ENCODE data around the gene GOLIM4. TPM values are rescaled to one million over a fixed set of nuclear protein-coding genes. Genes with fewer than 3 reads are reported as not detected.

GOLIM4 gene
- polyA plus RNA-seq, 3 donors from 2014 or later: 2.3 to 7.7 (median 4.1) TPM

DNA sequence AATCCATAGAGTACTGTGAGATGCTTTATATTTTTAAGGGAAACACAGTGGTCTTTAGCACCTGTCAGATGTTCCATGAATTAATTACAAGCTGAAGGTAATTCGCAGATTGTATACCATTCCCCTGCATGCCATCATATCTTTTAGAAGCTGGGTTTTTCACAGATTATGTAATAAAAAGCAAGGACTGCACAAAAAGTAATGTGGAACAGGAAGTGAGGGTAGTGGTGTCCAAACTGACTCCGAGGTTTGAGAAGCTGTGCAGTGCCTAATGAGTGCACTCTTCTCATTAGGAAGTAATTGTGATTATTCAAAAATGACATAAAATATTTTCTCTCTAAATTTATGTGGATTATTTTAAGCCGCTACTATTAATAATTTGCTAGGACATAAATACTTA lies 123.2 kb downstream of the GOLIM4 start:
- Mint-ChIP-seq H3K4me1 (no peaks in the 10 kb centered on the region), H3K9me3 (no peaks in the 10 kb centered on the region), H3K27ac (no peak overlapping the region)

DNA sequence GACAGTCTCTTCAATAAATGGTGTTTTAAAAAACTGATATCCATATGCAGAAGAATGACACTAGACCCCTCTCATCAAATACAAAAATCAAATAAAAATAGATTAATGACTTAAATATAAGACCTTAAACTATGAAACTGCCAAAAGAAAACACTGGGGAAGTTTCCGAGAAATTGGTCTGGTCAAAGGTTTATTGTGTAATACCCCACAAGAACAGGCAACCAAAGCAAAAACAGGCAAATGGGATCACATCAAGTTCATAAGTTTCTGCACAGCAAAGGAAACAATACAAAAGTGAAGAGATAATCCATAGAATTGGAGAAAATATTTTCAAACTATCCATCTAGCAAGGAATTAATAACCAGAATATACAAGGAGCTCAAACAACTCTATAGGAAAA lies 126.2 kb downstream of the GOLIM4 start:
- Mint-ChIP-seq H3K9me3 (no peaks in the 10 kb centered on the region), H3K27ac (no peak overlapping the region), H3K27me3 (ENCODE audit: low read depth in 3 of 3) (peaks cover 0 to 3% (median 2%) of the 10 kb centered on the region in 3 donors), H3K4me3 (no peak overlapping the region), H3K36me3 (no peaks in the 10 kb centered on the region), H3K4me1 (no peaks in the 10 kb centered on the region)
- DNase-seq: no peak

More for the DNA sequence above, 123.2 kb downstream of the GOLIM4 start:
- no peak for DNase-seq
- H3K27me3 Mint-ChIP-seq (ENCODE audit: low read depth in 3 of 3): peaks cover 0 to 2% (median 2%) of the 10 kb centered on the region in 3 donors
- H3K36me3 Mint-ChIP-seq: no peaks in the 10 kb centered on the region
- H3K4me3 Mint-ChIP-seq: no peak overlapping the region

DNA sequence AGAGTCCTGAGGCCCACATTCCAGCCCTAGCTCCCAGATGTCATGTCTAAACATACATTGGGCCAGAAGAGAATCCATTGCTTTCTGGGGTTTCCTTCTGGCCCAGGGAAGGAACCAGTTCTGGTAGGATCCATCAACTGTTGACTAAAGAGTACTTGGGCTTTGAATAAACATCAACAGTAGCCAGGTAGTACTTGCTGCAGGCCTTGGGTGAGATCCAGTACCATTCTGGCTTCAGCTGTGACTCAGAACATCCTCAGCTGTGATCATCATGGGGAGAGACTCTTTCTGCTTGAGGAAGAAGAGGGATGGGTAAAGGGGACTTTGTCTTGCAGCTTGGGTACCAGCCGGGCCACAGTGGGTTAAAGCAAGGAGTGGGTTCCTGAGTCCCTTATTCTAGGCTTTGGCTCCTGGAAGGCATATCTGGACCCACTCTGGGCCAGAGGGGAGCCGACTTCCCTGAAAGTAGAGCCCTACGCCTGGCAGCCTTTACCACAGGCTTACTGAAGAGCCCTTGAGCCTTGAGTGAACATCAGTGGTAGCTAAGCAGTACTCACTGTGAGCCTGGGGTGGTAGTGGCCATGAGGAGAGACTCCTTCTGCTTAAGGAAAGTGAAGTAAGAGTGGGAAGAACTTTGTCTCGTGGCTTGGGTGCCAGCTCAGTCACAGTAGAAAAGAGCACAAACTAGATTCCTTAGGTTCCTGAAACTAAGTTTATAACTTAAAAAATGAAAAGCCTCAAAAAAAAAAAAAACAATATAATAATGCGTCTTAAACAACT lies 128.3 kb downstream of the GOLIM4 start:
- Mint-ChIP-seq H3K27me3 (ENCODE audit: low read depth in 3 of 3) (peaks cover 0 to 3% (median 2%) of the 10 kb centered on the region in 3 donors), H3K4me3 (no peak overlapping the region), H3K4me1 (no peaks in the 10 kb centered on the region), H3K9me3 (no peaks in the 10 kb centered on the region), H3K27ac (no peak overlapping the region), H3K36me3 (no peaks in the 10 kb centered on the region)
- DNase-seq: no peak
